Fibroblast of gingiva (primary cell): ENCODE data around the gene NDUFAF4.

ENCODE experiments used
- DNase-seq: peaks from one replicate; pipeline ENCODE4 v3.0.0-alpha.2; 2011; ENCODE audit warnings: low read depth

Gene NDUFAF4

GRCh38 chr6:96897396-96898240 lies at the start of gene NDUFAF4:
TSS of gene NDUFAF4 (minus strand) at chr6:96897891. CDS start at chr6:96897801, 90 bp downstream.
- peak; percentile 90 for DNase-seq

GRCh38 chr6:96947055-96947454 lies 49.4 kb upstream of the NDUFAF4 start:
- no peak for DNase-seq

- no peak for DNase-seq
Observed at GRCh38 chr6:96943555-96944215, 46.0 kb upstream of the NDUFAF4 start.

- no peak for DNase-seq
Observed at GRCh38 chr6:96942676-96943075, 45.0 kb upstream of the NDUFAF4 start.

- no peak for DNase-seq
Observed at GRCh38 chr6:96940322-96940721, 42.6 kb upstream of the NDUFAF4 start.

GRCh38 chr6:96939007-96939805 lies 41.5 kb upstream of the NDUFAF4 start:
- peak; percentile 2 for DNase-seq

- DNase-seq, result no peak
Observed at GRCh38 chr6:96934087-96934486, 36.4 kb upstream of the NDUFAF4 start.

- no peak for DNase-seq
Observed at GRCh38 chr6:96931198-96931597, 33.5 kb upstream of the NDUFAF4 start.

GRCh38 chr6:96929741-96930140 lies 32.0 kb upstream of the NDUFAF4 start:
- DNase-seq, result no peak

GRCh38 chr6:96927660-96928059 lies 30.0 kb upstream of the NDUFAF4 start:
- no peak for DNase-seq

GRCh38 chr6:96926425-96926824 lies 28.7 kb upstream of the NDUFAF4 start:
- no peak for DNase-seq

GRCh38 chr6:96925290-96925687 lies 27.6 kb upstream of the NDUFAF4 start:
- DNase-seq, result no peak

- no peak for DNase-seq
Observed at GRCh38 chr6:96923871-96924493, 26.3 kb upstream of the NDUFAF4 start.

GRCh38 chr6:96923400-96923799 lies 25.7 kb upstream of the NDUFAF4 start:
- DNase-seq, result no peak

- no peak for DNase-seq
Observed at GRCh38 chr6:96917098-96917497, 19.4 kb upstream of the NDUFAF4 start.

GRCh38 chr6:96913621-96914020 lies 15.9 kb upstream of the NDUFAF4 start:
- DNase-seq, result no peak

GRCh38 chr6:96911751-96912150 lies 14.1 kb upstream of the NDUFAF4 start:
- no peak for DNase-seq

- no peak for DNase-seq
Observed at GRCh38 chr6:96911171-96911570, 13.5 kb upstream of the NDUFAF4 start.

GRCh38 chr6:96909811-96910210 lies 12.1 kb upstream of the NDUFAF4 start:
- DNase-seq, result no peak

GRCh38 chr6:96907498-96907897 lies 9.8 kb upstream of the NDUFAF4 start:
- DNase-seq, result peak; percentile 7

GRCh38 chr6:96900873-96901272 lies 3.2 kb upstream of the NDUFAF4 start:
- DNase-seq, result no peak

- DNase-seq, result no peak
Observed at GRCh38 chr6:96899451-96899998, 1.8 kb upstream of the NDUFAF4 start.
